ENCODE data around the gene VDR.
"Not testable (repeated sequence)": the region's sequence is repeated elsewhere in the genome, so short reads cannot be mapped to it uniquely, and the experiment has no call there.

VDR gene

GRCh38 chr12:47846294-47846996 lies 58.3 kb downstream of the VDR start:
- DNase-seq (ENCODE audit: low read depth) = no peak

- no peak for DNase-seq (ENCODE audit: low read depth)
Measured at GRCh38 chr12:47845081-47845480, 59.7 kb downstream of the VDR start.

GRCh38 chr12:47844264-47845019 lies 60.4 kb downstream of the VDR start:
- no peak for DNase-seq (ENCODE audit: low read depth)

GRCh38 chr12:47843226-47843980 lies 61.4 kb downstream of the VDR start:
- DNase-seq (ENCODE audit: low read depth) = no peak

GRCh38 chr12:47842543-47842942 lies 62.3 kb downstream of the VDR start:
- not testable (repeated sequence) for DNase-seq (ENCODE audit: low read depth)

- DNase-seq (ENCODE audit: low read depth) = peak; percentile 83
Measured at GRCh38 chr12:47841910-47842309, 62.9 kb downstream of the VDR start.

GRCh38 chr12:47841501-47841900 lies 63.3 kb downstream of the VDR start:
- peak; percentile 63 for DNase-seq (ENCODE audit: low read depth)

- no peak for DNase-seq (ENCODE audit: low read depth)
Measured at GRCh38 chr12:47840571-47840970, 64.2 kb downstream of the VDR start.

GRCh38 chr12:47839214-47839876 lies 65.4 kb downstream of the VDR start:
- no peak for DNase-seq (ENCODE audit: low read depth)

GRCh38 chr12:47838286-47838931 lies 66.4 kb downstream of the VDR start:
- no peak for DNase-seq (ENCODE audit: low read depth)

- DNase-seq (ENCODE audit: low read depth) = peak; percentile 60
Measured at GRCh38 chr12:47837190-47838171, 67.3 kb downstream of the VDR start.

GRCh38 chr12:47835831-47836155 lies 69.0 kb downstream of the VDR start:
- no peak for DNase-seq (ENCODE audit: low read depth)

- DNase-seq (ENCODE audit: low read depth) = no peak
Measured at GRCh38 chr12:47835006-47835830, 69.6 kb downstream of the VDR start.

GRCh38 chr12:47834199-47834903 lies 70.4 kb downstream of the VDR start:
- peak; percentile 63 for DNase-seq (ENCODE audit: low read depth)

- no peak for DNase-seq (ENCODE audit: low read depth)
Measured at GRCh38 chr12:47833591-47834012, 71.2 kb downstream of the VDR start.

GRCh38 chr12:47832263-47832933 lies 72.4 kb downstream of the VDR start:
- DNase-seq (ENCODE audit: low read depth) = peak; percentile 81

- no peak for DNase-seq (ENCODE audit: low read depth)
Measured at GRCh38 chr12:47829584-47829983, 75.2 kb downstream of the VDR start.

- peak; percentile 75 for DNase-seq (ENCODE audit: low read depth)
Measured at GRCh38 chr12:47828976-47829482, 75.8 kb downstream of the VDR start.
